Erythroblast (primary cell): ENCODE results near the gene SCTR.

Experiments used
- GATA1 ChIP-seq: IDR thresholded peaks from 2 replicates; pipeline ENCODE4 v1.6.1; 2011; ENCODE audit warnings: low read depth, mild to moderate bottlenecking, control low read depth, low read length, moderate library complexity
- POLR2A ChIP-seq: IDR thresholded peaks from 2 replicates; pipeline ENCODE4 v1.6.1; 2011; ENCODE audit warnings: mild to moderate bottlenecking, low read length

GRCh38 chr2:119478978-119479295 is 45.3 kb downstream of the SCTR start:
- no peak for TF ChIP-seq POLR2A
- TF ChIP-seq GATA1 = no peak
